ENCODE data around the gene FOLR2. TPM values are rescaled to one million over a fixed set of nuclear protein-coding genes. Genes with fewer than 3 reads are reported as not detected.
"Not testable (repeated sequence)": the region's sequence is repeated elsewhere in the genome, so short reads cannot be mapped to it uniquely, and the experiment has no call there.

The FOLR2 gene
- 19.4 TPM for total RNA-seq

GRCh38 chr11:72216638-72217037, at the start of gene FOLR2:
Gene FOLR2 (plus strand): TSS chr11:72216794. CDS start chr11:72218585, 1,791 bp downstream.
- no peak within 1 kb of the TSS for H3K27ac ChIP-seq
- no peaks in the 10 kb centered on the region for H3K36me3 ChIP-seq
- no peaks in the 10 kb centered on the region for H3K4me1 ChIP-seq
- TF ChIP-seq POLR2A (IDR thresholded peaks at IDR 0.05), result no peak
- no peak for TF ChIP-seq POLR2AphosphoS5 (IDR thresholded peaks at IDR 0.05; ENCODE audit: insufficient read depth in 1 of 2, low read depth in 1 of 2)
- no peak for TF ChIP-seq CTCF (IDR thresholded peaks at IDR 0.05)
- intact Hi-C loops (cut with DNase I), result no loop called here
- no peaks in the 10 kb centered on the region for H3K27me3 ChIP-seq
- no peak within 1 kb of the TSS for H3K4me3 ChIP-seq
- H3K9me3 ChIP-seq, result no peaks in the 10 kb centered on the region
- peak; percentile 55 to 69 for DNase-seq (ENCODE audit: extremely low spot score in 2 of 2)

- H3K9me3 ChIP-seq; H3K4me1 ChIP-seq; intact Hi-C loops (cut with DNase I); H3K36me3 ChIP-seq; H3K27me3 ChIP-seq; DNase-seq (ENCODE audit: extremely low spot score in 2 of 2); H3K27ac ChIP-seq; H3K4me3 ChIP-seq: not testable (repeated sequence)
Observed at GRCh38 chr11:72169046-72169555, 47.5 kb upstream of the FOLR2 start.

- H3K27ac ChIP-seq; H3K36me3 ChIP-seq; H3K27me3 ChIP-seq; H3K4me3 ChIP-seq; DNase-seq (ENCODE audit: extremely low spot score in 2 of 2); intact Hi-C loops (cut with DNase I); H3K9me3 ChIP-seq; H3K4me1 ChIP-seq: not testable (repeated sequence)
Observed at GRCh38 chr11:72169754-72170153, 46.8 kb upstream of the FOLR2 start.

- H3K9me3 ChIP-seq; DNase-seq (ENCODE audit: extremely low spot score in 2 of 2); H3K27ac ChIP-seq; H3K27me3 ChIP-seq; H3K36me3 ChIP-seq; intact Hi-C loops (cut with DNase I); H3K4me3 ChIP-seq; H3K4me1 ChIP-seq: not testable (repeated sequence)
Observed at GRCh38 chr11:72172043-72172442, 44.6 kb upstream of the FOLR2 start.

- Histone ChIP-seq H3K4me1 (no peaks in the 10 kb centered on the region), H3K4me3 (no peak overlapping the region), H3K36me3 (no peaks in the 10 kb centered on the region), H3K27ac (no peak overlapping the region), H3K9me3 (no peaks in the 10 kb centered on the region), H3K27me3 (no peaks in the 10 kb centered on the region)
- intact Hi-C loops (cut with DNase I), result no loop called here
- DNase-seq (ENCODE audit: extremely low spot score in 2 of 2), result no peak
- TF ChIP-seq CTCF (IDR thresholded peaks at IDR 0.05) (no peak), POLR2A (IDR thresholded peaks at IDR 0.05) (no peak), POLR2AphosphoS5 (IDR thresholded peaks at IDR 0.05; ENCODE audit: insufficient read depth in 1 of 2, low read depth in 1 of 2) (no peak)
Observed at GRCh38 chr11:72173291-72173690, 43.3 kb upstream of the FOLR2 start.

GRCh38 chr11:72174302-72175070, 42.1 kb upstream of the FOLR2 start:
- no peaks in the 10 kb centered on the region for H3K36me3 ChIP-seq
- no peaks in the 10 kb centered on the region for H3K4me1 ChIP-seq
- intact Hi-C loops (cut with DNase I), result no loop called here
- TF ChIP-seq CTCF (IDR thresholded peaks at IDR 0.05), result no peak
- no peak for TF ChIP-seq POLR2A (IDR thresholded peaks at IDR 0.05)
- no peak for TF ChIP-seq POLR2AphosphoS5 (IDR thresholded peaks at IDR 0.05; ENCODE audit: insufficient read depth in 1 of 2, low read depth in 1 of 2)
- H3K4me3 ChIP-seq, result no peak overlapping the region
- H3K9me3 ChIP-seq, result no peaks in the 10 kb centered on the region
- DNase-seq (ENCODE audit: extremely low spot score in 2 of 2), result no peak
- H3K27me3 ChIP-seq, result no peaks in the 10 kb centered on the region
- H3K27ac ChIP-seq, result no peak overlapping the region
